ENCODE data around the gene POGZ.

POGZ gene

GRCh38 chr1:151373196-151373595 is 86.1 kb downstream of the POGZ start:
- Histone ChIP-seq H3K4me2 (ENCODE audit: insufficient read depth, low read length) (no peak overlapping the region), H3K9me3 (ENCODE audit: insufficient read depth, low read length, severe bottlenecking) (no peaks in the 10 kb centered on the region), H2AFZ (ENCODE audit: low read depth, low read length) (no peak overlapping the region)

GRCh38 chr1:151372058-151372934 is 87.0 kb downstream of the POGZ start, which contains the start of gene SELENBP1:
SELENBP1 (minus strand) TSS chr1:151372705; CDS start chr1:151372641, 64 bp downstream.
- no peaks in the 10 kb centered on the region for H3K9me3 ChIP-seq (ENCODE audit: insufficient read depth, low read length, severe bottlenecking)
- no peak within 1 kb of the TSS for H3K4me3 ChIP-seq (ENCODE audit: low read depth in 1 of 2, low read length in 2 of 2)
- no peak within 1 kb of the TSS for H3K9ac ChIP-seq (ENCODE audit: low read depth, low read length)
- no peak within 1 kb of the TSS for H2AFZ ChIP-seq (ENCODE audit: low read depth, low read length)
- no peaks in the 10 kb centered on the region for H3K79me2 ChIP-seq (ENCODE audit: insufficient read depth, low read length)
- DNase-seq, result no peak
- peaks cover 9% of the 10 kb centered on the region for H3K4me1 ChIP-seq (ENCODE audit: insufficient read depth, low read length)
- H3K27ac ChIP-seq (ENCODE audit: low read length), result no peak within 1 kb of the TSS
- peaks cover 2% of the 10 kb centered on the region for H3K27me3 ChIP-seq (ENCODE audit: insufficient read depth, low read length, poor library complexity)
- no peak for ATAC-seq (ENCODE audit: insufficient read depth, low read depth)
- no peaks in the 10 kb centered on the region for H4K20me1 ChIP-seq (ENCODE audit: insufficient read depth, low read length)
- H3K4me2 ChIP-seq (ENCODE audit: insufficient read depth, low read length), result no peak within 1 kb of the TSS
- no peak for TF ChIP-seq CTCF (IDR thresholded peaks at IDR 0.05; ENCODE audit: borderline replicate concordance, extremely low read depth, low read length, poor library complexity, severe bottlenecking)
- H3K36me3 ChIP-seq (ENCODE audit: insufficient read depth, low read length), result no peaks in the 10 kb centered on the region

More at GRCh38 chr1:151373196-151373595, 86.1 kb downstream of the POGZ start:
- no peak overlapping the region for H3K9ac ChIP-seq (ENCODE audit: low read depth, low read length)
- H3K36me3 ChIP-seq (ENCODE audit: insufficient read depth, low read length), result no peaks in the 10 kb centered on the region
- peaks cover 2% of the 10 kb centered on the region for H3K27me3 ChIP-seq (ENCODE audit: insufficient read depth, low read length, poor library complexity)
- H3K79me2 ChIP-seq (ENCODE audit: insufficient read depth, low read length), result no peaks in the 10 kb centered on the region
- no peak overlapping the region for H3K4me3 ChIP-seq (ENCODE audit: low read depth in 1 of 2, low read length in 2 of 2)
- H3K27ac ChIP-seq (ENCODE audit: low read length), result no peak overlapping the region
- H3K4me1 ChIP-seq (ENCODE audit: insufficient read depth, low read length), result peaks cover 9% of the 10 kb centered on the region
- ATAC-seq (ENCODE audit: insufficient read depth, low read depth) (no peak), DNase-seq (no peak)
- TF ChIP-seq EZH2 (IDR thresholded peaks at IDR 0.05; ENCODE audit: borderline replicate concordance, low read depth, low read length, severe bottlenecking), result no peak
- TF ChIP-seq CTCF (IDR thresholded peaks at IDR 0.05; ENCODE audit: borderline replicate concordance, extremely low read depth, low read length, poor library complexity, severe bottlenecking), result no peak
- H4K20me1 ChIP-seq (ENCODE audit: insufficient read depth, low read length), result no peaks in the 10 kb centered on the region

GRCh38 chr1:151371370-151372057 is 87.8 kb downstream of the POGZ start:
- H3K4me1 ChIP-seq (ENCODE audit: insufficient read depth, low read length), result peaks cover 9% of the 10 kb centered on the region
- no peak overlapping the region for H3K27ac ChIP-seq (ENCODE audit: low read length)
- no peak overlapping the region for H3K9ac ChIP-seq (ENCODE audit: low read depth, low read length)
- TF ChIP-seq EZH2 (IDR thresholded peaks at IDR 0.05; ENCODE audit: borderline replicate concordance, low read depth, low read length, severe bottlenecking), result no peak
- no peak for TF ChIP-seq CTCF (IDR thresholded peaks at IDR 0.05; ENCODE audit: borderline replicate concordance, extremely low read depth, low read length, poor library complexity, severe bottlenecking)
- DNase-seq (no peak), ATAC-seq (ENCODE audit: insufficient read depth, low read depth) (no peak)
- no peak overlapping the region for H2AFZ ChIP-seq (ENCODE audit: low read depth, low read length)
- no peaks in the 10 kb centered on the region for H4K20me1 ChIP-seq (ENCODE audit: insufficient read depth, low read length)
- no peak overlapping the region for H3K4me3 ChIP-seq (ENCODE audit: low read depth in 1 of 2, low read length in 2 of 2)
- H3K79me2 ChIP-seq (ENCODE audit: insufficient read depth, low read length), result no peaks in the 10 kb centered on the region
- no peaks in the 10 kb centered on the region for H3K36me3 ChIP-seq (ENCODE audit: insufficient read depth, low read length)
- no peaks in the 10 kb centered on the region for H3K27me3 ChIP-seq (ENCODE audit: insufficient read depth, low read length, poor library complexity)
- no peak overlapping the region for H3K4me2 ChIP-seq (ENCODE audit: insufficient read depth, low read length)
- no peaks in the 10 kb centered on the region for H3K9me3 ChIP-seq (ENCODE audit: insufficient read depth, low read length, severe bottlenecking)

Measured in DND-41 (cell line).